A673 (cell line): ENCODE data around the gene PON1. TPM values are rescaled to one million over a fixed set of nuclear protein-coding genes. Genes with fewer than 3 reads are reported as not detected.

Experiments
- BruUV-seq: library from RNA; stranded (reverse); fragments of 400-500 nt; replicated peaks from 2 replicates; lab custom pipeline; 2021; lab: Mats Ljungman, UMichigan
- CTCF ChIA-PET: fragments of 300-600 bp; sonication (Branson Sonifier 250); formaldehyde crosslinking; loops from one replicate; lab custom pipeline; 2022; ENCODE audit warnings: antibody characterized with exemption; lab: Charles Lee
- POLR2A ChIA-PET: fragments of 300-600 bp; sonication (Branson Sonifier 250); formaldehyde crosslinking; loops from one replicate; lab custom pipeline; 2022; ENCODE audit warnings: antibody characterized with exemption; ENCODE audit not compliant: low non-redundant PET; lab: Charles Lee
- DNase-seq: peaks from one replicate; pipeline ENCODE4 v3.0.0-alpha.2; 2015; ENCODE audit warnings: low spot score
- H3K27ac ChIP-seq: fragments of 200-600 bp; sonication (generic); 2 replicates; pipeline ENCODE4 v1.5.1; 2016; ENCODE audit warnings: mixed run types, low read depth, mild to moderate bottlenecking, mixed read lengths, antibody characterized with exemption, low read length; ENCODE audit not compliant: poor library complexity, severe bottlenecking
- H3K27me3 ChIP-seq: fragments of 200-600 bp; sonication (generic); replicated peaks from 2 replicates; pipeline ENCODE4 v1.6.1; 2017; ENCODE audit warnings: mixed run types, low read depth, mild to moderate bottlenecking, mixed read lengths, antibody characterized with exemption, low read length; ENCODE audit not compliant: insufficient read depth, poor library complexity
- H3K36me3 ChIP-seq: fragments of 200-600 bp; sonication (generic); 2 replicates; pipeline ENCODE4 v1.6.1; 2016; ENCODE audit warnings: mixed run types, mild to moderate bottlenecking, mixed read lengths, antibody characterized with exemption, low read length; ENCODE audit not compliant: insufficient read depth, poor library complexity, severe bottlenecking
- H3K4me1 ChIP-seq: fragments of 200-600 bp; sonication (generic); 2 replicates; pipeline ENCODE4 v1.6.1; 2017; ENCODE audit warnings: mixed run types, mild to moderate bottlenecking, mixed read lengths, antibody characterized with exemption, low read length; ENCODE audit not compliant: insufficient read depth, poor library complexity, severe bottlenecking
- H3K4me3 ChIP-seq: fragments of 200-600 bp; sonication (generic); 2 replicates; pipeline ENCODE4 v1.5.1; 2016; ENCODE audit warnings: low read depth, mixed run types, mild to moderate bottlenecking, mixed read lengths, low read length; ENCODE audit not compliant: poor library complexity, severe bottlenecking
- H3K9me3 ChIP-seq: fragments of 200-600 bp; sonication (generic); 2 replicates; pipeline ENCODE4 v1.6.1; 2016; ENCODE audit warnings: mixed run types, low read depth, mild to moderate bottlenecking, mixed read lengths, antibody characterized with exemption, low read length; ENCODE audit not compliant: poor library complexity, severe bottlenecking
- CTCF ChIP-seq: fragments of 300-800, 200-600 bp; sonication (generic); conservative IDR thresholded peaks from 2 replicates; pipeline ENCODE4 v1.5.1; 2017; ENCODE audit warnings: low read depth, mild to moderate bottlenecking, antibody characterized with exemption, low read length, moderate library complexity, mixed read lengths
- EZH2 ChIP-seq: fragments of 200-600 bp; sonication (generic); IDR thresholded peaks from 2 replicates; pipeline ENCODE4 v1.6.1; 2017; ENCODE audit warnings: borderline replicate concordance, low read depth, mild to moderate bottlenecking, mixed read lengths, antibody characterized with exemption, low read length; ENCODE audit not compliant: poor library complexity, severe bottlenecking
- intact Hi-C: fragments of 100-400 bp; cut with micrococcal nuclease; formaldehyde crosslinking; loops from one replicate; pipeline ENCODE4 v1.10.0; 2022; ENCODE audit not compliant: unreplicated experiment
- total RNA-seq: library from RNA; stranded (reverse); gene quantifications from 2 replicates; pipeline ENCODE4 v1.2.3, GENCODE V29; 2021

Gene PON1
- total RNA-seq, 1 experiment from 2014 or later = not detected

- Histone ChIP-seq H3K36me3 (no peaks in the 10 kb centered on the region), H3K4me1 (no peaks in the 10 kb centered on the region), H3K4me3 (no peak overlapping the region), H3K9me3 (no peaks in the 10 kb centered on the region), H3K27ac (no peak overlapping the region), H3K27me3 (no peaks in the 10 kb centered on the region)
- DNase-seq = no peak
- no peak for TF ChIP-seq EZH2
- no peak for TF ChIP-seq CTCF
- BruUV-seq = no TSS peak
- ChIA-PET CTCF (no interaction called here), POLR2A (no interaction called here)
- intact Hi-C loops = no loop called here
Measured at GRCh38 chr7:95323410-95324129, 762 bp downstream of the PON1 start.

- no peak for DNase-seq
- Histone ChIP-seq H3K27me3 (no peaks in the 10 kb centered on the region), H3K4me3 (no peak overlapping the region), H3K36me3 (no peaks in the 10 kb centered on the region), H3K4me1 (no peaks in the 10 kb centered on the region), H3K27ac (no peak overlapping the region), H3K9me3 (no peaks in the 10 kb centered on the region)
- BruUV-seq = no TSS peak
- CTCF ChIA-PET = no interaction called here
- TF ChIP-seq EZH2 (no peak), CTCF (no peak)
- POLR2A ChIA-PET = no interaction called here
- intact Hi-C loops = no loop called here
Measured at GRCh38 chr7:95322854-95323253, 1.5 kb downstream of the PON1 start.

GRCh38 chr7:95322396-95322795 lies 1.9 kb downstream of the PON1 start:
- Histone ChIP-seq H3K4me1 (no peaks in the 10 kb centered on the region), H3K9me3 (no peaks in the 10 kb centered on the region), H3K27ac (no peak overlapping the region), H3K4me3 (no peak overlapping the region), H3K36me3 (no peaks in the 10 kb centered on the region), H3K27me3 (no peaks in the 10 kb centered on the region)
- TF ChIP-seq CTCF = no peak
- TF ChIP-seq EZH2 = no peak
- no TSS peak for BruUV-seq
- DNase-seq = no peak
- intact Hi-C loops = no loop called here
- ChIA-PET CTCF (no interaction called here), POLR2A (no interaction called here)
